HEK293 (cell line): ENCODE measurements around the gene ALDH4A1.

ENCODE experiments used
- CTCF ChIA-PET: fragments of 350-600 bp; formaldehyde crosslinking; extraction: SDS; loops from one replicate; lab custom pipeline; 2021; ENCODE audit warnings: antibody characterized with exemption; lab: Yijun Ruan, JAX
- POLR2A ChIA-PET: fragments of 300-600 bp; formaldehyde crosslinking; extraction: SDS; loops from one replicate; lab custom pipeline; 2020; ENCODE audit warnings: antibody characterized with exemption, inconsistent platforms; lab: Yijun Ruan, JAX
- H3K27ac ChIP-seq: fragments of 200-500 bp; sonication (Bioruptor generic); 2 replicates; pipeline ENCODE4 v1.5.1; 2014; ENCODE audit warnings: low read depth, low read length, control low read depth, inconsistent platforms; ENCODE audit errors: extremely low read depth
- H3K36me3 ChIP-seq, 2 experiments: fragments of 200-500 bp in 1 of 2; sonication (Bioruptor generic) in 1 of 2; 1 replicate in 1 of 2; 2 replicates in 1 of 2; pipeline ENCODE4 v1.5.1; 2014 to 2017; ENCODE audit warnings: inconsistent platforms in 2 of 2, low read length in 2 of 2; ENCODE audit not compliant: control insufficient read depth in 2 of 2, insufficient read depth in 1 of 2
- H3K4me1 ChIP-seq: fragments of 200-500 bp; sonication (Bioruptor generic); 2 replicates; pipeline ENCODE4 v1.5.1; 2014; ENCODE audit warnings: mild to moderate bottlenecking, low read length, inconsistent platforms; ENCODE audit not compliant: control insufficient read depth, insufficient read depth
- H3K4me3 ChIP-seq: 2 replicates; pipeline ENCODE4 v1.5.1; 2011; ENCODE audit warnings: low read depth, mild to moderate bottlenecking, control low read depth, low read length, moderate library complexity
- H3K9me3 ChIP-seq: fragments of 200-500 bp; sonication (Bioruptor generic); 2 replicates; pipeline ENCODE4 v1.5.1; 2014; ENCODE audit warnings: low read depth, low read length, inconsistent platforms; ENCODE audit not compliant: control insufficient read depth, insufficient read depth
- INSM2 ChIP-seq: fragments of 450-650 bp; formaldehyde crosslinking; IDR thresholded peaks from 2 replicates; pipeline ENCODE4 v1.5.1; 2016; ENCODE audit warnings: missing biosample characterization, missing genetic modification characterization
- KLF1 ChIP-seq: fragments of 450-650 bp; formaldehyde crosslinking; IDR thresholded peaks from 2 replicates; pipeline ENCODE4 v1.5.1; 2016; ENCODE audit warnings: missing biosample characterization, missing genetic modification characterization
- SCRT1 ChIP-seq: fragments of 450-650 bp; formaldehyde crosslinking; IDR thresholded peaks from 2 replicates; pipeline ENCODE4 v1.5.1; 2016; ENCODE audit warnings: missing biosample characterization, missing genetic modification characterization, borderline replicate concordance
- SCRT2 ChIP-seq: fragments of 450-650 bp; formaldehyde crosslinking; IDR thresholded peaks from 2 replicates; pipeline ENCODE4 v1.5.1; 2016; ENCODE audit warnings: missing biosample characterization, missing genetic modification characterization
- SP3 ChIP-seq: fragments of 450-650 bp; formaldehyde crosslinking; IDR thresholded peaks from 2 replicates; pipeline ENCODE4 v1.5.1; 2016; ENCODE audit warnings: missing biosample characterization, missing genetic modification characterization
- ZIC2 ChIP-seq: fragments of 450-650 bp; formaldehyde crosslinking; IDR thresholded peaks from 2 replicates; pipeline ENCODE4 v1.5.1; 2016; ENCODE audit warnings: missing biosample characterization, missing genetic modification characterization
- ZNF169 ChIP-seq: fragments of 450-650 bp; formaldehyde crosslinking; IDR thresholded peaks from 2 replicates; pipeline ENCODE4 v1.5.1; 2016; ENCODE audit warnings: missing biosample characterization, missing genetic modification characterization
- ZNF335 ChIP-seq: fragments of 450-650 bp; formaldehyde crosslinking; conservative IDR thresholded peaks from 2 replicates; pipeline ENCODE4 v1.5.1; 2016; ENCODE audit warnings: missing biosample characterization, missing genetic modification characterization
- ZNF350 ChIP-seq: fragments of 450-650 bp; formaldehyde crosslinking; IDR thresholded peaks from 2 replicates; pipeline ENCODE4 v1.5.0; 2017; ENCODE audit warnings: missing biosample characterization, mild to moderate bottlenecking, missing genetic modification characterization
- ZNF449 ChIP-seq: fragments of 450-650 bp; formaldehyde crosslinking; IDR thresholded peaks from 2 replicates; pipeline ENCODE4 v1.5.1; 2017; ENCODE audit warnings: missing biosample characterization, mild to moderate bottlenecking, missing genetic modification characterization, moderate library complexity
- ZNF488 ChIP-seq: fragments of 450-650 bp; formaldehyde crosslinking; IDR thresholded peaks from 2 replicates; pipeline ENCODE4 v1.5.1; 2016; ENCODE audit warnings: missing biosample characterization, missing genetic modification characterization
- ZNF529 ChIP-seq: fragments of 450-650 bp; formaldehyde crosslinking; IDR thresholded peaks from 2 replicates; pipeline ENCODE4 v1.5.1; 2017; ENCODE audit warnings: missing genetic modification characterization, missing biosample characterization; ENCODE audit not compliant: insufficient replicate concordance
- ZNF596 ChIP-seq: fragments of 450-650 bp; IDR thresholded peaks from 2 replicates; pipeline ENCODE4 v1.5.0; 2018; ENCODE audit warnings: missing biosample characterization, mild to moderate bottlenecking, missing genetic modification characterization, moderate library complexity
- ZNF664 ChIP-seq: fragments of 450-650 bp; formaldehyde crosslinking; IDR thresholded peaks from 2 replicates; pipeline ENCODE4 v1.5.1; 2016; ENCODE audit warnings: missing biosample characterization, missing genetic modification characterization
- ZNF776 ChIP-seq: fragments of 450-650 bp; formaldehyde crosslinking; IDR thresholded peaks from 2 replicates; pipeline ENCODE4 v1.5.0; 2017; ENCODE audit warnings: missing biosample characterization, missing genetic modification characterization, borderline replicate concordance
- TF ChIP-seq, protein P1 (sequence below): fragments of 450-650 bp; IDR thresholded peaks from 2 replicates; pipeline ENCODE4 v1.5.1; 2018; ENCODE audit warnings: missing biosample characterization, mild to moderate bottlenecking, missing genetic modification characterization
- TF ChIP-seq, protein P2 (sequence below): fragments of 450-650 bp; formaldehyde crosslinking; IDR thresholded peaks from 2 replicates; pipeline ENCODE4 v1.5.1; 2016; ENCODE audit warnings: missing biosample characterization, missing genetic modification characterization, low read depth

Gene ALDH4A1

GRCh38 chr1:18901147-18901951 lies 1.0 kb downstream of the ALDH4A1 start:
- TF ChIP-seq SCRT1 (tag by site-specific recombination) (peak; percentile 72; the same call in 1 of the 2 replicates), ZNF488 (no peak), SCRT2 (tag by site-specific recombination) (peak; percentile 78), ZNF664 (peak; percentile 78), SP3 (no peak), ZIC2 (tag by site-specific recombination) (peak; percentile 26; the same call in 1 of the 2 replicates)
- Histone ChIP-seq H3K4me1 (0 out of 2 replicates have a peak, but pooled peaks cover 3% of the 10 kb centered on the region), H3K36me3 (peaks cover 0 to 4% of the 10 kb centered on the region in 2 experiments; a peak in 1 of 3 replicates), H3K27ac (no peak overlapping the region), H3K4me3 (peak overlapping the region; percentile 58), H3K9me3 (no peaks in the 10 kb centered on the region)
- POLR2A ChIA-PET, result interaction anchor here (1.5 kb wide), 1 partner anchor 36 kb away, joined by 4 read pairs; no protein-coding TSS in a partner anchor
- CTCF ChIA-PET, result interaction anchor here (0.7 to 4.5 kb wide), 4 partner anchors 11 to 108 kb away, joined by 3 to 29 read pairs (median 3); no protein-coding TSS in a partner anchor

DNA sequence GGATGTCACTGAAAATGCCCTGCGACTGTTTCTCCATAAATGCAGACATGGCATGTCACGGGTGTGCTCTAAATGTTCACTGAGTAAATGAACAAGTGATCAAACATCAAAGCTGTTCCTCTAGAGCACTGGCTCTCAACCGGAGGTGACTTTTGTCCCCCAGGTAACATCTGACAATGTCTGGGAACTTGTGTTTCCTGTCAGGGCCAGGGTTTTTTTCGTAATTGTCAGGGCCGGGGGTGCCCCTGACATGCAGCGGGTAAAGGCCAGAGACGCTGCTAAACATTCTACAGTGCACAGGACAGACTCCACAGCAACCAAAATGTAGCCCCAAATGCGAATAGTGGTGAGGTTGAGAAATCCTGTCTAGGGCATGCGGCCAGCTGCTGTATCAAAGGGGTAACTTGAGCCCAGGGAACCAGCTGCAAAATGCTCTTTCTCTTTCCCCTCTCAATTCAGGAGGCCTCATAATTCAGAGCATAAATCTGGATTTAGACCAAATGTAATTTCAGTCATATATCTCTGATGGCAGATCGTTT lies 2.0 kb downstream of the ALDH4A1 start:
- no peak overlapping the region for H3K4me3 ChIP-seq
- peaks cover 0 to 4% of the 10 kb centered on the region in 2 experiments; a peak in 1 of 3 replicates for H3K36me3 ChIP-seq
- CTCF ChIA-PET, result interaction anchor here (0.9 to 4.5 kb wide), 2 partner anchors 16 to 109 kb away, joined by 3 to 29 read pairs; no protein-coding TSS in a partner anchor
- TF ChIP-seq, protein P1, sequence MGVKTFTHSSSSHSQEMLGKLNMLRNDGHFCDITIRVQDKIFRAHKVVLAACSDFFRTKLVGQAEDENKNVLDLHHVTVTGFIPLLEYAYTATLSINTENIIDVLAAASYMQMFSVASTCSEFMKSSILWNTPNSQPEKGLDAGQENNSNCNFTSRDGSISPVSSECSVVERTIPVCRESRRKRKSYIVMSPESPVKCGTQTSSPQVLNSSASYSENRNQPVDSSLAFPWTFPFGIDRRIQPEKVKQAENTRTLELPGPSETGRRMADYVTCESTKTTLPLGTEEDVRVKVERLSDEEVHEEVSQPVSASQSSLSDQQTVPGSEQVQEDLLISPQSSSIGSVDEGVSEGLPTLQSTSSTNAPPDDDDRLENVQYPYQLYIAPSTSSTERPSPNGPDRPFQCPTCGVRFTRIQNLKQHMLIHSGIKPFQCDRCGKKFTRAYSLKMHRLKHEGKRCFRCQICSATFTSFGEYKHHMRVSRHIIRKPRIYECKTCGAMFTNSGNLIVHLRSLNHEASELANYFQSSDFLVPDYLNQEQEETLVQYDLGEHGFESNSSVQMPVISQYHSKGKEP (tag by site-specific recombination), result peak; percentile 32; the same call in 1 of the 2 replicates
- TF ChIP-seq ZNF449, result no peak
- TF ChIP-seq KLF1 (tag by site-specific recombination), result no peak
- H3K27ac ChIP-seq, result no peak overlapping the region
- 0 out of 2 replicates have a peak, but pooled peaks cover 3% of the 10 kb centered on the region for H3K4me1 ChIP-seq
- POLR2A ChIA-PET, result no interaction called here
- no peaks in the 10 kb centered on the region for H3K9me3 ChIP-seq

- Histone ChIP-seq H3K9me3 (no peaks in the 10 kb centered on the region), H3K36me3 (peaks cover 0 to 4% of the 10 kb centered on the region in 2 experiments; a peak in 1 of 3 replicates), H3K4me3 (no peak overlapping the region), H3K4me1 (0 out of 2 replicates have a peak, but pooled peaks cover 3% of the 10 kb centered on the region), H3K27ac (no peak overlapping the region)
- ChIA-PET POLR2A (no interaction called here), CTCF (interaction anchor here (0.6 to 4.5 kb wide), 5 partner anchors 9 to 1999 kb away, joined by 3 to 29 read pairs (median 4); no protein-coding TSS in a partner anchor)
- TF ChIP-seq ZNF776 (tag by site-specific recombination) (no peak), ZNF350 (tag by site-specific recombination) (no peak), ZNF335 (tag by site-specific recombination) (no peak), ZNF169 (tag by site-specific recombination) (no peak), INSM2 (no peak), ZNF596 (tag by site-specific recombination) (no peak), ZNF529 (tag by site-specific recombination) (no peak)
- TF ChIP-seq, protein P2, sequence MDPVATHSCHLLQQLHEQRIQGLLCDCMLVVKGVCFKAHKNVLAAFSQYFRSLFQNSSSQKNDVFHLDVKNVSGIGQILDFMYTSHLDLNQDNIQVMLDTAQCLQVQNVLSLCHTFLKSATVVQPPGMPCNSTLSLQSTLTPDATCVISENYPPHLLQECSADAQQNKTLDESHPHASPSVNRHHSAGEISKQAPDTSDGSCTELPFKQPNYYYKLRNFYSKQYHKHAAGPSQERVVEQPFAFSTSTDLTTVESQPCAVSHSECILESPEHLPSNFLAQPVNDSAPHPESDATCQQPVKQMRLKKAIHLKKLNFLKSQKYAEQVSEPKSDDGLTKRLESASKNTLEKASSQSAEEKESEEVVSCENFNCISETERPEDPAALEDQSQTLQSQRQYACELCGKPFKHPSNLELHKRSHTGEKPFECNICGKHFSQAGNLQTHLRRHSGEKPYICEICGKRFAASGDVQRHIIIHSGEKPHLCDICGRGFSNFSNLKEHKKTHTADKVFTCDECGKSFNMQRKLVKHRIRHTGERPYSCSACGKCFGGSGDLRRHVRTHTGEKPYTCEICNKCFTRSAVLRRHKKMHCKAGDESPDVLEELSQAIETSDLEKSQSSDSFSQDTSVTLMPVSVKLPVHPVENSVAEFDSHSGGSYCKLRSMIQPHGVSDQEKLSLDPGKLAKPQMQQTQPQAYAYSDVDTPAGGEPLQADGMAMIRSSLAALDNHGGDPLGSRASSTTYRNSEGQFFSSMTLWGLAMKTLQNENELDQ (tag by site-specific recombination), result no peak
Measured at GRCh38 chr1:18899363-18900049, 2.8 kb downstream of the ALDH4A1 start.
